SK-N-SH (cell line): ENCODE results near the gene LRRC10. TPM values are rescaled to one million over a fixed set of nuclear protein-coding genes. Genes with fewer than 3 reads are reported as not detected.

ENCODE experiments used
- CTCF ChIA-PET: fragments of 300-600, 350-600 bp; formaldehyde crosslinking; extraction: SDS; loops from one replicate; lab custom pipeline; 2021; lab: Yijun Ruan, JAX
- POLR2A ChIA-PET: fragments of 350-600 bp; sonication (Branson Sonifier 250); formaldehyde crosslinking; extraction: SDS; loops from one replicate; lab custom pipeline; 2020; ENCODE audit warnings: antibody characterized with exemption, inconsistent platforms; lab: Yijun Ruan, JAX
- DNase-seq: peaks from one replicate; pipeline ENCODE4 v3.0.0; 2012
- H2AFZ ChIP-seq: fragments of 200-600 bp; sonication (generic); 2 replicates; pipeline ENCODE4 v1.8.1; 2016; ENCODE audit warnings: antibody characterized with exemption, mild to moderate bottlenecking, low read depth
- H3F3A ChIP-seq: fragments of 200-600 bp; sonication (generic); replicated peaks from 2 replicates; pipeline ENCODE3; 2016; ENCODE audit warnings: antibody characterized with exemption, mild to moderate bottlenecking; ENCODE audit not compliant: insufficient read depth
- H3K27ac ChIP-seq, 2 experiments: fragments of 200-500 bp in 1 of 2; fragments of 200-600 bp in 1 of 2; sonication (Bioruptor generic) in 1 of 2; sonication (generic), shearing (Covaris generic) in 1 of 2; 2 replicates each; pipeline versions ENCODE4 v1.5.1 to v1.6.1; 2014 to 2016; ENCODE audit warnings: low read depth in 2 of 2, inconsistent platforms in 1 of 2, low read length in 1 of 2, mild to moderate bottlenecking in 1 of 2, mixed read lengths in 1 of 2
- H3K27me3 ChIP-seq: fragments of 200-600 bp; sonication (generic), shearing (Covaris generic); 2 replicates; pipeline ENCODE4 v1.6.1; 2016; ENCODE audit warnings: mixed run types; ENCODE audit not compliant: insufficient read depth
- H3K36me3 ChIP-seq, 2 experiments: fragments of 200-500 bp in 1 of 2; fragments of 200-600 bp in 1 of 2; sonication (Bioruptor generic) in 1 of 2; sonication (generic) in 1 of 2; replicated peaks in 1 of 2; 2 replicates each; pipeline versions ENCODE3 to v1.5.1; 2014 to 2016; ENCODE audit warnings: low read length in 1 of 2, mild to moderate bottlenecking in 1 of 2; ENCODE audit not compliant: insufficient read depth in 2 of 2, control insufficient read depth in 1 of 2
- H3K4me1 ChIP-seq, 2 experiments: fragments of 200-500 bp in 1 of 2; fragments of 200-600 bp in 1 of 2; sonication (Bioruptor generic) in 1 of 2; sonication (generic), shearing (Covaris generic) in 1 of 2; 2 replicates each; pipeline versions ENCODE4 v1.5.1 to v1.6.1; 2014 to 2016; ENCODE audit warnings: low read depth in 1 of 2, low read length in 1 of 2, mixed run types in 1 of 2; ENCODE audit not compliant: insufficient read depth in 2 of 2, control insufficient read depth in 1 of 2
- H3K4me2 ChIP-seq: fragments of 200-600 bp; sonication (generic), shearing (Covaris generic); 2 replicates; pipeline ENCODE4 v1.6.1; 2017; ENCODE audit warnings: mixed run types
- H3K4me3 ChIP-seq, 2 experiments: fragments of 200-500 bp in 1 of 2; fragments of 200-600 bp in 1 of 2; sonication (Bioruptor generic) in 1 of 2; sonication (generic), shearing (Covaris generic) in 1 of 2; 2 replicates each; pipeline versions ENCODE4 v1.5.1 to v1.8.1; 2014 to 2016; ENCODE audit warnings: low read depth in 2 of 2, inconsistent platforms in 1 of 2, low read length in 1 of 2, mild to moderate bottlenecking in 1 of 2, mixed read lengths in 1 of 2, moderate library complexity in 1 of 2
- H3K79me2 ChIP-seq: fragments of 200-600 bp; sonication (generic); 2 replicates; pipeline ENCODE4 v1.8.1; 2017; ENCODE audit warnings: mild to moderate bottlenecking; ENCODE audit not compliant: insufficient read depth
- H3K9ac ChIP-seq: fragments of 200-600 bp; sonication (generic); 2 replicates; pipeline ENCODE4 v1.6.1; 2017; ENCODE audit warnings: mixed run types
- H3K9me2 ChIP-seq: fragments of 200-600 bp; sonication (generic); 2 replicates; pipeline ENCODE4 v1.6.1; 2017; ENCODE audit warnings: mixed run types
- H3K9me3 ChIP-seq: fragments of 200-600 bp; sonication (generic); 2 replicates; pipeline ENCODE4 v1.6.1; 2017; ENCODE audit warnings: mixed run types, mild to moderate bottlenecking, moderate library complexity
- H4K20me1 ChIP-seq: fragments of 200-600 bp; sonication (generic); 2 replicates; pipeline ENCODE4 v1.6.1; 2017; ENCODE audit warnings: mild to moderate bottlenecking, mixed run types; ENCODE audit not compliant: insufficient read depth
- CTCF ChIP-seq: fragments of 200-600 bp; sonication (generic); IDR thresholded peaks from 2 replicates; pipeline ENCODE4 v1.6.1; 2017; ENCODE audit warnings: antibody characterized with exemption, mild to moderate bottlenecking, moderate library complexity
- EP300 ChIP-seq, 2 experiments: IDR thresholded peaks; 2 replicates each; pipeline versions ENCODE4 v1.4.0 to v1.6.1; 2012; ENCODE audit warnings: borderline replicate concordance in 1 of 2, low read depth in 1 of 2, low read length in 1 of 2
- EZH2phosphoT487 ChIP-seq: fragments of 200-600 bp; sonication (generic); IDR thresholded peaks from 2 replicates; pipeline ENCODE4 v1.6.1; 2017; ENCODE audit warnings: low read depth, mixed run types, mild to moderate bottlenecking, antibody characterized with exemption, moderate library complexity, borderline replicate concordance
- FOSL2 ChIP-seq: IDR thresholded peaks from 2 replicates; pipeline ENCODE4 v1.4.0; 2012; ENCODE audit warnings: low read depth, mild to moderate bottlenecking, moderate library complexity, borderline replicate concordance
- FOXJ3 ChIP-seq: sonication (generic); formaldehyde crosslinking; IDR thresholded peaks from 2 replicates; pipeline ENCODE4 v1.5.1; 2020; ENCODE audit warnings: mild to moderate bottlenecking, missing genetic modification reagents
- GATA2 ChIP-seq: sonication (generic); formaldehyde crosslinking; IDR thresholded peaks from 2 replicates; pipeline ENCODE4 v1.5.0; 2020; ENCODE audit warnings: mild to moderate bottlenecking, missing genetic modification reagents
- JUND ChIP-seq: IDR thresholded peaks from 2 replicates; pipeline ENCODE4 v1.4.0; 2012
- MAX ChIP-seq: IDR thresholded peaks from 2 replicates; pipeline ENCODE4 v1.4.0; 2012; ENCODE audit warnings: low read depth
- MEF2A ChIP-seq: IDR thresholded peaks from 2 replicates; pipeline ENCODE4 v1.4.0; 2012; ENCODE audit warnings: low read depth, borderline replicate concordance
- MXI1 ChIP-seq: IDR thresholded peaks from 2 replicates; pipeline ENCODE4 v1.6.1; 2012; ENCODE audit warnings: mild to moderate bottlenecking, low read depth, low read length, improper control_type of control experiment
- NRF1 ChIP-seq: IDR thresholded peaks from 2 replicates; pipeline ENCODE4 v1.6.1; 2012; ENCODE audit warnings: low read depth, mild to moderate bottlenecking, low read length
- POLR2AphosphoS5 ChIP-seq: IDR thresholded peaks from 2 replicates; pipeline ENCODE4 v1.6.1; 2012; ENCODE audit warnings: low read depth, low read length
- RAD21 ChIP-seq: IDR thresholded peaks from 2 replicates; pipeline ENCODE4 v1.6.1; 2012; ENCODE audit warnings: mild to moderate bottlenecking, low read length
- RCOR1 ChIP-seq: fragments of 150-350 bp; IDR thresholded peaks from 2 replicates; pipeline ENCODE4 v1.6.1; 2017; ENCODE audit warnings: antibody characterized with exemption, low read length
- SMC3 ChIP-seq: IDR thresholded peaks from 2 replicates; pipeline ENCODE4 v1.6.1; 2012; ENCODE audit warnings: low read depth, low read length, improper control_type of control experiment
- TCF12 ChIP-seq: IDR thresholded peaks from 2 replicates; pipeline ENCODE4 v1.4.0; 2012
- TEAD4 ChIP-seq: IDR thresholded peaks from 2 replicates; pipeline ENCODE4 v1.4.0; 2012; ENCODE audit warnings: mild to moderate bottlenecking, borderline replicate concordance; ENCODE audit not compliant: insufficient read depth
- USF1 ChIP-seq: IDR thresholded peaks from 2 replicates; pipeline ENCODE4 v1.4.0; 2012; ENCODE audit warnings: low read depth, borderline replicate concordance
- WGBS: methylation state at CpG from one replicate; pipeline ENCODE4 v1.1.6; 2017; ENCODE audit warnings: low lambda C conversion rate; 5-methylcytosine and 5-hydroxymethylcytosine counted together
- polyA plus RNA-seq, 3 experiments: library from polyadenylated mRNA; depleted of rRNA; stranded (reverse); fragments of >200 nt; gene quantifications; 2 replicates each; pipeline ENCODE4 v1.2.3, GENCODE V29; 2012

The LRRC10 gene
- polyA plus RNA-seq, 1 of the 3 experiments (the other 2 are of a cell fraction), result not detected

GRCh38 chr12:69639400-69640016, 28.8 kb upstream of the LRRC10 start:
- no peak overlapping the region for H3K4me3 ChIP-seq
- H4K20me1 ChIP-seq, result no peaks in the 10 kb centered on the region
- peaks cover 0 to 3% of the 10 kb centered on the region in 2 experiments; a peak in 1 of 4 replicates for H3K4me1 ChIP-seq
- no peak overlapping the region for H3K4me2 ChIP-seq
- H3K9ac ChIP-seq, result no peak overlapping the region
- no peak overlapping the region for H3K27ac ChIP-seq
- no peaks in the 10 kb centered on the region for H3K9me3 ChIP-seq
- POLR2A ChIA-PET, result no interaction called here
- no peak overlapping the region for H2AFZ ChIP-seq
- no peaks in the 10 kb centered on the region for H3K36me3 ChIP-seq
- no peaks in the 10 kb centered on the region for H3K9me2 ChIP-seq
- no peaks in the 10 kb centered on the region for H3K79me2 ChIP-seq
- DNase-seq, result peak; percentile 73
- no peaks in the 10 kb centered on the region for H3F3A ChIP-seq
- peak; percentile 81 for TF ChIP-seq MXI1
- TF ChIP-seq RCOR1, result no peak
- no peak for TF ChIP-seq NRF1
- no peak for TF ChIP-seq POLR2AphosphoS5
- no peak for TF ChIP-seq USF1
- TF ChIP-seq EP300 (IDR thresholded peaks at IDR 0.05; ENCODE audit: borderline replicate concordance in 1 of 2, low read depth in 1 of 2, low read length in 1 of 2), result no peak
- TF ChIP-seq SMC3, result peak; percentile 89
- peak; percentile 58; the same call in 1 of the 2 replicates for TF ChIP-seq MAX
- no peak for TF ChIP-seq JUND
- no peak for TF ChIP-seq TCF12
- peak; percentile 93 for TF ChIP-seq CTCF
- TF ChIP-seq MEF2A, result no peak
- peak; percentile 80 for TF ChIP-seq RAD21
- TF ChIP-seq FOSL2, result no peak
- TF ChIP-seq TEAD4, result no peak
- no peak for TF ChIP-seq FOXJ3 (CRISPR knock-in tag)
- TF ChIP-seq EZH2phosphoT487, result no peak
- no peak for TF ChIP-seq GATA2 (CRISPR knock-in tag)
- TF ChIP-seq, all 33 proteins: peak for 5
- WGBS, result 21% methylated on average over 12 of the region's 12 CpGs
- H3K27me3 ChIP-seq, result no peaks in the 10 kb centered on the region
- CTCF ChIA-PET, result interaction anchor here (0.6 to 4.0 kb wide), 45 partner anchors 9 to 1804 kb away, joined by 3 to 46 read pairs (median 5); partner anchors contain the start of genes CCT2 and LRRC10
